ENCODE results near the gene PARD3B. TPM values are rescaled to one million over a fixed set of nuclear protein-coding genes. Genes with fewer than 3 reads are reported as not detected.
A peak's percentile ranks its signal among the peaks of the same experiment; 100 is the strongest.

Gene PARD3B
- total and polyA plus RNA-seq, 2 donors from 2014 or later = 5.3 to 29.6 TPM

GRCh38 chr2:204871231-204871953 lies 326.1 kb downstream of the PARD3B start:
- peak in 2 of 5 donors; percentile 61 to 76 for DNase-seq
- no peaks in the 10 kb centered on the region for H3K27me3 ChIP-seq (ENCODE audit: control insufficient read depth, insufficient read depth, low read length)
- intact Hi-C loops (cut with DNase I) = no loop called here
- H3K9me3 ChIP-seq (ENCODE audit: control insufficient read depth in 2 of 3, insufficient read depth in 1 of 3, low read length in 3 of 3) = no peaks in the 10 kb centered on the region
- H3K36me3 ChIP-seq (ENCODE audit: control insufficient read depth in 2 of 3, insufficient read depth in 3 of 3, low read length in 3 of 3) = no peaks in the 10 kb centered on the region
- peaks cover 0 to 3% (median 0%) of the 10 kb centered on the region in 3 donors for H3K4me1 ChIP-seq (ENCODE audit: control insufficient read depth in 2 of 3, insufficient read depth in 2 of 3, low read depth in 1 of 3, low read length in 3 of 3)
- no peak overlapping the region for H3K4me3 ChIP-seq (ENCODE audit: low read length in 3 of 3)
- H3K27ac ChIP-seq (ENCODE audit: low read depth in 2 of 2, low read length in 2 of 2) = no peak overlapping the region
- FAIRE-seq = peak; percentile 89
- peak; percentile 32 for TF ChIP-seq CTCF (IDR thresholded peaks at IDR 0.05; ENCODE audit: borderline replicate concordance, extremely low read depth, insufficient read depth)
- H3K9ac ChIP-seq (ENCODE audit: low read length in 3 of 3) = no peak overlapping the region

GRCh38 chr2:204876311-204876710 lies 331.0 kb downstream of the PARD3B start:
- no peak overlapping the region for H3K27ac ChIP-seq (ENCODE audit: low read depth in 2 of 2, low read length in 2 of 2)
- no peak overlapping the region for H3K9ac ChIP-seq (ENCODE audit: low read length in 3 of 3)
- H3K36me3 ChIP-seq (ENCODE audit: control insufficient read depth in 2 of 3, insufficient read depth in 3 of 3, low read length in 3 of 3) = no peaks in the 10 kb centered on the region
- no peaks in the 10 kb centered on the region for H3K9me3 ChIP-seq (ENCODE audit: control insufficient read depth in 2 of 3, insufficient read depth in 1 of 3, low read length in 3 of 3)
- DNase-seq (no peak), FAIRE-seq (no peak)
- no peak for TF ChIP-seq CTCF (IDR thresholded peaks at IDR 0.05; ENCODE audit: borderline replicate concordance, extremely low read depth, insufficient read depth)
- H3K4me1 ChIP-seq (ENCODE audit: control insufficient read depth in 2 of 3, insufficient read depth in 2 of 3, low read depth in 1 of 3, low read length in 3 of 3) = peaks cover 0 to 4% (median 0%) of the 10 kb centered on the region in 3 donors
- intact Hi-C loops (cut with DNase I) = no loop called here
- H3K27me3 ChIP-seq (ENCODE audit: control insufficient read depth, insufficient read depth, low read length) = no peaks in the 10 kb centered on the region
- H3K4me3 ChIP-seq (ENCODE audit: low read length in 3 of 3) = no peak overlapping the region

- Histone ChIP-seq H3K9me3 (ENCODE audit: control insufficient read depth in 2 of 3, insufficient read depth in 1 of 3, low read length in 3 of 3) (no peaks in the 10 kb centered on the region), H3K36me3 (ENCODE audit: control insufficient read depth in 2 of 3, insufficient read depth in 3 of 3, low read length in 3 of 3) (no peaks in the 10 kb centered on the region), H3K27me3 (ENCODE audit: control insufficient read depth, insufficient read depth, low read length) (no peaks in the 10 kb centered on the region), H3K4me3 (ENCODE audit: low read length in 3 of 3) (no peak overlapping the region), H3K27ac (ENCODE audit: low read depth in 2 of 2, low read length in 2 of 2) (no peak overlapping the region), H3K9ac (ENCODE audit: low read length in 3 of 3) (no peak overlapping the region), H3K4me1 (ENCODE audit: control insufficient read depth in 2 of 3, insufficient read depth in 2 of 3, low read depth in 1 of 3, low read length in 3 of 3) (peaks cover 0 to 4% (median 0%) of the 10 kb centered on the region in 3 donors)
- no peak for FAIRE-seq
- intact Hi-C loops (cut with DNase I) = no loop called here
- no peak for DNase-seq
- TF ChIP-seq CTCF (IDR thresholded peaks at IDR 0.05; ENCODE audit: borderline replicate concordance, extremely low read depth, insufficient read depth) = no peak
Observed at GRCh38 chr2:204877691-204878090, 332.4 kb downstream of the PARD3B start.
